Endothelial cell of umbilical vein (primary cell): ENCODE results near the gene MAPRE2. TPM values are rescaled to one million over a fixed set of nuclear protein-coding genes. Genes with fewer than 3 reads are reported as not detected.

Source experiments
- BruUV-seq: library from RNA; stranded (reverse); fragments of 400-500 nt; replicated peaks from 2 replicates; lab custom pipeline; 2021; lab: Mats Ljungman, UMichigan
- CTCF ChIA-PET: fragments of 300-600, 350-600 bp; sonication (Branson Sonifier 250); formaldehyde crosslinking; loops from one replicate; lab custom pipeline; 2021; ENCODE audit warnings: antibody characterized with exemption, inconsistent platforms; lab: Charles Lee
- POLR2A ChIA-PET: fragments of 300-600, 350-600 bp; sonication (Branson Sonifier 250); formaldehyde crosslinking; loops from one replicate; lab custom pipeline; 2021; ENCODE audit warnings: antibody characterized with exemption, inconsistent platforms; lab: Charles Lee
- DNase-seq: peaks from one replicate; pipeline ENCODE4 v3.0.0-alpha.2; 2011; ENCODE audit warnings: low read depth, low spot score
- FAIRE-seq: peaks from 2 replicates; lab custom pipeline; 2011; peaks lifted over from hg19 to GRCh38; lab: Jason Lieb, UNC
- H2AFZ ChIP-seq: 2 replicates; pipeline ENCODE4 v1.6.0; 2012; ENCODE audit warnings: low read depth, low read length, control low read depth, inconsistent platforms
- H3K27ac ChIP-seq: 2 replicates; pipeline ENCODE4 v1.5.1; 2011; ENCODE audit warnings: low read depth, mild to moderate bottlenecking, control low read depth, low read length, moderate library complexity; ENCODE audit not compliant: insufficient read depth
- H3K27me3 ChIP-seq, 2 experiments: 2 replicates each; pipeline versions ENCODE4 v1.6.0 to v1.6.1; 2011; ENCODE audit warnings: low read length in 2 of 2, mixed read lengths in 1 of 2; ENCODE audit not compliant: control insufficient read depth in 2 of 2, insufficient read depth in 2 of 2
- H3K36me3 ChIP-seq, 2 experiments: 2 replicates in 1 of 2; 3 replicates in 1 of 2; pipeline ENCODE4 v1.5.1; 2011; ENCODE audit warnings: low read length in 2 of 2, mild to moderate bottlenecking in 1 of 2, moderate library complexity in 1 of 2; ENCODE audit not compliant: control insufficient read depth in 2 of 2, insufficient read depth in 2 of 2; ENCODE audit errors: extremely low read depth in 1 of 2
- H3K4me1 ChIP-seq: 3 replicates; pipeline ENCODE4 v1.5.1; 2011; ENCODE audit warnings: mild to moderate bottlenecking, low read length; ENCODE audit not compliant: control insufficient read depth, insufficient read depth; ENCODE audit errors: extremely low read depth
- H3K4me2 ChIP-seq: 2 replicates; pipeline ENCODE4 v1.6.1; 2011; ENCODE audit warnings: low read length, control low read depth, mixed read lengths; ENCODE audit not compliant: insufficient read depth
- H3K4me3 ChIP-seq, 3 experiments: fragments of 200-600 bp in 1 of 3; sonication (generic), shearing (Covaris generic) in 1 of 3; replicated peaks in 1 of 3; 2 replicates each; pipeline ENCODE4 v1.5.1; 2011 to 2016; ENCODE audit warnings: control low read depth in 3 of 3, low read length in 3 of 3, mild to moderate bottlenecking in 2 of 3, inconsistent platforms in 1 of 3, low read depth in 1 of 3, moderate library complexity in 1 of 3; ENCODE audit not compliant: insufficient read depth in 1 of 3
- H3K79me2 ChIP-seq: 2 replicates; pipeline ENCODE4 v1.6.0; 2012; ENCODE audit warnings: low read length, inconsistent platforms; ENCODE audit not compliant: control insufficient read depth, insufficient read depth
- H3K9ac ChIP-seq: replicated peaks from 2 replicates; pipeline ENCODE3; 2011; ENCODE audit warnings: low read length, control low read depth; ENCODE audit not compliant: insufficient read depth; ENCODE audit errors: extremely low read depth
- H3K9me1 ChIP-seq: replicated peaks from 3 replicates; pipeline ENCODE4 v1.6.0; 2011; ENCODE audit warnings: mild to moderate bottlenecking, low read length; ENCODE audit not compliant: control insufficient read depth, insufficient read depth; ENCODE audit errors: extremely low read depth
- H3K9me3 ChIP-seq: replicated peaks from 2 replicates; pipeline ENCODE4 v1.5.1; 2012; ENCODE audit warnings: low read length, inconsistent platforms; ENCODE audit not compliant: control insufficient read depth, insufficient read depth
- H4K20me1 ChIP-seq: replicated peaks from 2 replicates; pipeline ENCODE3; 2011; ENCODE audit warnings: mild to moderate bottlenecking, low read length; ENCODE audit not compliant: control insufficient read depth, insufficient read depth; ENCODE audit errors: extremely low read depth
- EZH2 ChIP-seq: IDR thresholded peaks from 2 replicates; pipeline ENCODE4 v1.6.1; 2012; ENCODE audit warnings: borderline replicate concordance, low read depth, mild to moderate bottlenecking, moderate library complexity, low read length, inconsistent platforms; ENCODE audit not compliant: severe bottlenecking
- FOS ChIP-seq: IDR thresholded peaks from 2 replicates; pipeline ENCODE4 v1.6.1; 2011; ENCODE audit warnings: mild to moderate bottlenecking, low read length, moderate library complexity, borderline replicate concordance; ENCODE audit not compliant: insufficient read depth
- GATA2 ChIP-seq: IDR thresholded peaks from 2 replicates; pipeline ENCODE4 v1.7.0; 2011; ENCODE audit warnings: low read depth, mild to moderate bottlenecking, moderate library complexity, mixed read lengths, low read length; ENCODE audit not compliant: insufficient read length, insufficient read depth
- JUN ChIP-seq: IDR thresholded peaks from 2 replicates; pipeline ENCODE4 v1.6.1; 2011; ENCODE audit warnings: borderline replicate concordance, low read depth; ENCODE audit not compliant: insufficient read length, insufficient read depth
- MAX ChIP-seq: IDR thresholded peaks from 2 replicates; pipeline ENCODE4 v1.6.1; 2011; ENCODE audit not compliant: insufficient read depth, insufficient read length
- MYC ChIP-seq: IDR thresholded peaks from one replicate; pipeline ENCODE4 v1.6.1; 2011; ENCODE audit warnings: mild to moderate bottlenecking, low read depth, low read length
- POLR2A ChIP-seq: IDR thresholded peaks from 2 replicates; pipeline ENCODE4 v1.6.1; 2012; ENCODE audit warnings: low read depth, mild to moderate bottlenecking, control low read depth, low read length
- POLR2AphosphoS5 ChIP-seq: IDR thresholded peaks from 2 replicates; pipeline ENCODE4 v1.6.1; 2012; ENCODE audit warnings: low read depth, mild to moderate bottlenecking, control low read depth, low read length, moderate library complexity; ENCODE audit not compliant: insufficient read depth
- dilution Hi-C: fragments of 300-500 bp; cut with MboI; formaldehyde crosslinking; loops from one replicate; pipeline ENCODE4 v1.15.0; 2019; ENCODE audit warnings: low sequenced_read_pairs; ENCODE audit not compliant: extremely low pct_ligation_motif_present
- intact Hi-C: fragments of 100-400 bp; cut with micrococcal nuclease; formaldehyde crosslinking; loops from one replicate; pipeline ENCODE4 v1.10.0; 2022
- polyA plus RNA-seq, 4 experiments: library from polyadenylated mRNA; depleted of rRNA in 3 of 4; stranded (reverse) in 3 of 4; unstranded in 1 of 4; fragments of >200 nt; gene quantifications; 2 replicates each; pipeline versions ENCODE4 v1.2.1 to v1.2.3, GENCODE V29; 2011 to 2012; ENCODE audit warnings: missing spikeins in 1 of 4
- total RNA-seq: library from RNA; stranded (reverse); gene quantifications from 2 replicates; pipeline ENCODE4 v1.2.3, GENCODE V29; 2021
- TF ChIP-seq, protein P1 (sequence below), 2 donors: IDR thresholded peaks; 1 replicate in 1 of 2; 2 replicates in 1 of 2; pipeline ENCODE4 v1.5.1; 2011; ENCODE audit warnings: low read length in 2 of 2, mild to moderate bottlenecking in 2 of 2, moderate library complexity in 2 of 2, control low read depth in 1 of 2, inconsistent platforms in 1 of 2, low read depth in 1 of 2; ENCODE audit not compliant: insufficient read depth in 1 of 2; ENCODE audit errors: extremely low read depth in 1 of 2

Gene MAPRE2
- total and polyA plus RNA-seq, 2 donors (not counting 3 experiments of a cell fraction or from before 2014, with no cell fraction given): 117 to 148 TPM

GRCh38 chr18:35041815-35042387 lies 688 bp downstream of the MAPRE2 start:
- H3K36me3 ChIP-seq: no peaks in the 10 kb centered on the region
- no peaks in the 10 kb centered on the region for H3K27me3 ChIP-seq
- peak overlapping the region; percentile 88 to 99 (median 89) for H3K4me3 ChIP-seq
- TF ChIP-seq POLR2A: no peak
- no peak for TF ChIP-seq EZH2
- TF ChIP-seq JUN: no peak
- no peak for TF ChIP-seq MAX
- TF ChIP-seq FOS: no peak
- TF ChIP-seq GATA2: no peak
- TF ChIP-seq, protein P1, sequence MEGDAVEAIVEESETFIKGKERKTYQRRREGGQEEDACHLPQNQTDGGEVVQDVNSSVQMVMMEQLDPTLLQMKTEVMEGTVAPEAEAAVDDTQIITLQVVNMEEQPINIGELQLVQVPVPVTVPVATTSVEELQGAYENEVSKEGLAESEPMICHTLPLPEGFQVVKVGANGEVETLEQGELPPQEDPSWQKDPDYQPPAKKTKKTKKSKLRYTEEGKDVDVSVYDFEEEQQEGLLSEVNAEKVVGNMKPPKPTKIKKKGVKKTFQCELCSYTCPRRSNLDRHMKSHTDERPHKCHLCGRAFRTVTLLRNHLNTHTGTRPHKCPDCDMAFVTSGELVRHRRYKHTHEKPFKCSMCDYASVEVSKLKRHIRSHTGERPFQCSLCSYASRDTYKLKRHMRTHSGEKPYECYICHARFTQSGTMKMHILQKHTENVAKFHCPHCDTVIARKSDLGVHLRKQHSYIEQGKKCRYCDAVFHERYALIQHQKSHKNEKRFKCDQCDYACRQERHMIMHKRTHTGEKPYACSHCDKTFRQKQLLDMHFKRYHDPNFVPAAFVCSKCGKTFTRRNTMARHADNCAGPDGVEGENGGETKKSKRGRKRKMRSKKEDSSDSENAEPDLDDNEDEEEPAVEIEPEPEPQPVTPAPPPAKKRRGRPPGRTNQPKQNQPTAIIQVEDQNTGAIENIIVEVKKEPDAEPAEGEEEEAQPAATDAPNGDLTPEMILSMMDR (IDR thresholded peaks at IDR 0.05; ENCODE audit: extremely low read depth in 1 of 2, insufficient read depth in 1 of 2, low read depth in 1 of 2, low read length in 2 of 2): no peak
- TF ChIP-seq POLR2AphosphoS5: no peak
- TF ChIP-seq MYC: no peak
- ChIA-PET POLR2A (interaction anchor here (1.2 to 2.3 kb wide), 3 partner anchors 12 to 36 kb away, joined by 4 to 14 read pairs (median 5); no protein-coding TSS in a partner anchor), CTCF (interaction anchor here (0.6 to 6.5 kb wide), 16 partner anchors 9 to 380 kb away, joined by 3 to 62 read pairs (median 4); no protein-coding TSS in a partner anchor)
- H3K4me2 ChIP-seq: peak overlapping the region; percentile 96
- H3K9me1 ChIP-seq: no peaks in the 10 kb centered on the region
- H3K9me3 ChIP-seq: no peaks in the 10 kb centered on the region
- H4K20me1 ChIP-seq: peaks cover 5% of the 10 kb centered on the region
- TSS peak; percentile 67 for BruUV-seq
- H3K4me1 ChIP-seq: peaks cover 63% of the 10 kb centered on the region
- H2AFZ ChIP-seq: no peak overlapping the region
- peak overlapping the region; percentile 95 for H3K9ac ChIP-seq
- peak overlapping the region; percentile 73 for H3K27ac ChIP-seq
- DNase-seq (no peak), FAIRE-seq (no peak)
- dilution Hi-C loops: no loop called here
- intact Hi-C loops: loop anchor here (1.0 to 10.0 kb wide), 5 partner anchors 34 to 423 kb away; no protein-coding TSS in a partner anchor
- peaks cover 53% of the 10 kb centered on the region for H3K79me2 ChIP-seq
